GM18519 (cell line): ENCODE measurements around the gene CYREN.
"Not testable (repeated sequence)": the region's sequence is repeated elsewhere in the genome, so short reads cannot be mapped to it uniquely, and the experiment has no call there.

Source experiments
- ATAC-seq: cut with Tn5 transposase; IDR thresholded peaks from one replicate; pipeline ENCODE4 v1.9.1; 2021; ENCODE audit warnings: mild to moderate bottlenecking, moderate library complexity; ENCODE audit not compliant: unreplicated experiment, low FRiP score

The CYREN gene

DNA sequence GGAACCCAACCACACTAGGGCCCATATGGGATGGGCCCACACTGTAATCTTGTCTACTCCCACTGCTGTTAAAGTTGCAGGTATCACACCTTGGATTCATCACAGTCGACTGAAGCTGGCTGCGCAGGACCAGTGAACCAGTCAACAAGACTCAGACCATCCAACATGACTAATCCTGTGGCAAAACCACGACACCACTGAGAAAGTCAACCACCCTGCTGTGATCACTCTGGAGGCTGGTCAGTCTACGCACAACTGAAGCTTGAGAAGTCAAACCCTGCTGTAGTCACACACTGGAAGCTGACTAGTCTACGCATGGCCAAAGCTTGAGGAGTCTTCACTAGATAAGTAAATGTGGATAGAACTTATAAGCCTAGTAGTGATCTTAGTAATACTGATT, 9.6 kb upstream of the CYREN start:
- no peak for ATAC-seq

- ATAC-seq, result no peak
Observed at GRCh38 chr7:135179321-135179925, 8.9 kb upstream of the CYREN start.

DNA sequence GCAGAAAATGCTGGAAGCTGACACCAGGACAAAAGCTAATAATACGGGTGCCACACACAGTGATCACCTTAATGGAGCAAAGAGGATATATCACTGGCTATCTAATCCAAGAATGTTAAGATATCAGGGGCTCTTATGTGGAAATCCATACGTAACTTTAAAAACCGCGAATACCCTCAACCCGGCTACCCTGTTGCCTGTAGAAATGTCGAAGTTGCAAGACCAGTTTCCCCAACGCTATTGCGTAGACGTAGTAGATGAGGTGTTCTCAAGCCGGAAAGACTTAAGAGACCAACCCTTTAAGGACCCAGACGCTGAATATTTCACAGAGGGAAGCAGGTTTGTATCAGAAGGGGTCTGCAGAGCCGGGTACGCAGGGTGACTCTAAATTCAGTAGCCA, 7.9 kb upstream of the CYREN start:
- ATAC-seq, result no peak

DNA sequence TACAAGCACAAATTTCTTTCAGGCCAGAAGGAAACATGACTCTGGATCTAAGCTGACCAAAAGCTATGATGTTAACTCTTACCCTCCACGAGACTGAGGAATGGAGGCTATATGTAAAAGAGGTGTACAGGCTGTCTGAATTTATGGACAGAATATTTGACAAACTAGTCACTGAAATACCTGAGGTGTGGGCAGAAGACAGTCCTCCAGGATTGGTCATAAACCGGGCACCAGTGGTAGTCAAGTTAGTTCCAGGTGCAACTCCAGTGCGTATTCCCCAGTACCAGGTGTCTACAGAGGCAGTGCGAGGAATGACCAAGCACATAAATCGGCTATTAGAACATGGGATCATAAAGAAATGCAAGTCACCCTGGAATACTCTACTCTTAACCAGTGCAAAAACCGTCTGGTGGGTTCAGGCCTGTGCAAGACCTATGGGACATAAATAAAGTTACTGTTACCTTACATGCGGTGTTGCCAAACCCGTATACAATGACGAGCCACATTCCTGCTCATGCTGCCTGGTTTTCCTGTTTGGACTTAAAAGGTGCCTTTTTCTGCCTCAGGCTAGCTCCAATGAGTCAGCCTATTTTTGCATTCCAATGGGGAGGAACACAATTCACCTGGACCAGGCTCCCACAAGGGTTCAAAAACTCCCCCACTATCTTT, 6.7 kb upstream of the CYREN start:
- ATAC-seq, result no peak

DNA sequence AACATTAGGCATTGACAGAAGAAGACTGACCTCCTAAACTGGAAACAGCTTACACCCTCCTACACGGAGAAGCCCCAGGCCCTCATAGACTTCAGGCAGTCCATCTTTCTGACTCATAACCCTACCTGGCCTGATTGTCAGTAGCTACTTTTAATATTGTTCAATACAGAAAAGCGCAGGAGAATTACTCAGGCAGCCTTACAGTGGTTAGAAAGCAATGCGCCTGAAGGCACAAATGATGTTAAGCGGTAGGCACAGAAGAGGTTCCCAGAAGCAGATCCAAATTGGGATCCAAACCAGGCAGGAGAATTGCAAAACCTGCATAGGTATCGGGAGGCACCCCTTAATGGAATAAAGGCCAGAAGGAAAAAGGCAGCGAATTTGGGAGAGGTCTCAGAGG, 5.4 kb upstream of the CYREN start:
- no peak for ATAC-seq

GRCh38 chr7:135174941-135175340, 4.4 kb upstream of the CYREN start:
- ATAC-seq, result no peak

- ATAC-seq, result not testable (repeated sequence)
Observed at GRCh38 chr7:135173916-135174315, 3.4 kb upstream of the CYREN start.

GRCh38 chr7:135171581-135172291, 1.2 kb upstream of the CYREN start:
- not testable (repeated sequence) for ATAC-seq

DNA sequence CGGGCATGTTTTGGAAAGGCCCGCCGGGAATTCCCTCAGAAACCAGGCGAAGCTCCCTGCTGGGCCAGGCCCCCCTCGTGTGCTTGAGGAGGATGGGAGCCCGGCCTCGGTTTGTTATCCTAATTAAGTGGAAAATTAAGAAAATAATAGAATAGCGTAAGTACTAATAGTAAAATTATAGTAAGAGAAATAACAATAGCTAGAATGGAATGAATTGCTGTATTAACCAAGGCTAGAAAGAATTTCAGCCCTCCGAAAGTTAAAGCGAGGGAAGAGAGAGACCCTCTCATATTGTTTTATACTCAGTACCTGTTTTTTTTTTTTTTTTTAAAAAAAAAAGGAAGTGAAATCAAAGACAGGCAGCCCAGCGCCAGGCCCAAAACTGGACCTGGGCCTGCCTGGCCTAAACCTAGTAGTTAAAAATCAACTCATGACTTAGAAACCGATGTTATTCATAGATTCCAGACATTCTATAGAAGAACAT, 533 bp upstream of the CYREN start:
- ATAC-seq, result not testable (repeated sequence)

- peak; percentile 13 for ATAC-seq
Observed at GRCh38 chr7:135169964-135170273, 588 bp downstream of the CYREN start.

DNA sequence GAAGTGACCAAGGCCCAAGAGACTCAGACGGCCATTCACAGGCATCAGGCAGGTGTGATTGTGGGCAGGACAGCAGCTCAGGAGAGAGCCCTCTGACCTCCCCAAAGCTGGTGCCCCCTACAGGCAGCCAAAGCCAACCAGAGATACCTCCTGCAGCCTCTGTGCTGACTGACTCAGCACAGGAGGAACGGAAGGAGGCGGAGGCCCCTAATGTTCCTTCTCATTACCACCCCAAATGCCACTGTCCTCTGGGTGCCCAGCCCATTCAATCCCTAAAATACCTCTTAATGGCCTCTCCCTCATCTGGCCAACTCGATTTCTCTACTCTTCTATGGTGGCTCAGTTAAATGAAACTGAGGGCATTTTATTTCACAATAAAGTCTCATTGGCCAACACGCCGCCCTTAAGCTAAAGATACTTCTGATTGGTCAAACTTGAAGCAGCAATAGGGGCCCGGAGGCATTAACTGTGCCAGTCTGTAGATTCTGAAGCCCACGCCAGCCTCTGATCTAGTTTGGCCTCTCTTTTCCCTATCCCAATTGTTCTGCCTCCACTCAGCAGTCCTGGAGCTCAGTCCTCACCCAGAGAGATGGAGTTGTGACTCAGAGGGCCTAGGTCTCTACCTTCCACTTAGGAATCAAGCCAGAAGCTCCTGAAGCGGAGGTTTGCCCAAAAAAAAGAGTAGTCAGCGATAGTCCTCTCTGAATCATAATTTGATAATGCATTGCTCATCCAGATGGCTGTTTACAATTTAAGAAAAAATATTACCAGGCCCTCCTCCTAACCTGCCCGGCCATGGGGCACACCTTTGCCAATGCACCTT, 1.2 kb downstream of the CYREN start:
- ATAC-seq, result peak; percentile 35

- ATAC-seq, result no peak
Observed at GRCh38 chr7:135168489-135169140, 1.9 kb downstream of the CYREN start.

DNA sequence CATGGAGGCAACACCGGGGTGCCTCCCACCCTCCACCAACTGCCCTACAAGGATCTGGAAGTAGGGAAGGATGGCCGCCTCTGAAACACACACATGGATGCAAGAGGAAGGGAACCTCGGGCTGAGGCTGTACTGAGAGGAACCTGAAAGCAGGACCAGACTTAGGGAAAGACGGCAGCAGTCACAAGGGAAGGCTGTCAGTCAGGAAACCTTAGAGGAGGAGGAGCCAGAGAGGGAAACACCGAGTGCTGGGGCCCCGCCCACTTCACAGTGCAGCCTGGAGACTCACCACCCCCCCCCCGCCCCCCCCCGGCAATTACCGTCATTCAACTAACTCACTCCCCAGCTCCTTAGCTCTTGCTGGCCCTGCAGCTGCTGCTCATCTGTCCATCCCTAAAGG, 2.5 kb downstream of the CYREN start:
- no peak for ATAC-seq

GRCh38 chr7:135167365-135167917, 3.1 kb downstream of the CYREN start:
- ATAC-seq, result no peak

DNA sequence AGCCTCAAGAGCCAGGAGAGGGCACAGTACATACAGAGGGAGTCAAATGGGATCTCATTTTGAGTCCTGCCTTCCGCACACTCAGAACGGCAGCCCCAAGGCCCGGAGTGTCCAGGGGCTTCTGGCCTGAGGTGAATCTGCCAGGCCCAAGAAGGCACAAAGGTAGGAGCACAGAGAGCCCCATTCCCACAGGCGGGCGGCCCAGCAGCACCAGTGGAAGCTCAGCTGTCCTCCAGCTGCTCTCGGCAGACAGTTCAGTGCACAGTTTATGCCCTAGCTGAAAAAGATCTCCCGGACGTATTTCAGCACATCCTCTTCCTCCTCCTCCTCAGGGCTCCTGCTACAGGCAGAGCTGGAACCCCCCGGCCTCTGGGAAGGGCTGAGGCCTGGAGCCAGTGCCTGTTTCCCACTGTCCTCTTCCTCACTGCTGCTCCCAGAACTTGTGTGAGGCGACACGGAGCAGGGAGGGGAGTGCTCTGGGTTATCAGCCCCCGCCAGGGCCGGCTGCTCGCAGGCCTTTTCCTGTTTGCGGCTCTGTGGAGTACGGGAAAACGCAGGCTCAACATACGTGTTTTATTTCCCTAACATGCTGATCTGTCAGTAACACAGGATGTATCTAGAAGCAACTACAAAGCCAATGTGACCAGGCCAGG, 4.0 kb downstream of the CYREN start:
- no peak for ATAC-seq

GRCh38 chr7:135165862-135166261, 4.6 kb downstream of the CYREN start:
- no peak for ATAC-seq

- ATAC-seq, result no peak
Observed at GRCh38 chr7:135164357-135165061, 6.0 kb downstream of the CYREN start.

DNA sequence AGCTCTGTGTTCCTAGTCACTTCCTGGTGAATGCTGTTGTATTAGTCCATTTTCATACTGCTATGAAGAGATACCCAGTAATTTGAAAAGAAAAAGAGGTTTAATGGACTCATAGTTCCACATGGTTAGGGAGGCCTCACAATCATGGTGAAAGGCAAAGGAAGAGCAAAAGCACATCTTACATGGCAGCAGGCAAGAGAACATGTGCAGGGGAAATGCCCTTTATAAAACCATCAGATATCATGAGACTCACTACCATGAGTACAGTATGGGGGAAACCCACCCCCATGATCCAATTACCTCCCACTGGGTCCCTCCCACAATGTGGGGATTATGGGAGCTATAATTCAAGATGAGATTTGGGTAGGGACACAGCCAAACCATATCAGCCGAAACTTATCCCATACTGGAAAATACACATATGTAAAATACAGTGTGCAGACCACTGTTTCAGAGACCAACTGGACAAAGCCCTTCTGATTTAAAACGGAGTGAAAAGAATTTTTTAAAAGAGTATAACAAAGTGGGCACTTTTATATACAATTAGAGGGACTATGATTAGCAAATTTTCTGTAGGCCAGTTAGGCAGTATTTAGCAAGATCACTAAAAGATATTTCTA, 8.0 kb downstream of the CYREN start:
- no peak for ATAC-seq

DNA sequence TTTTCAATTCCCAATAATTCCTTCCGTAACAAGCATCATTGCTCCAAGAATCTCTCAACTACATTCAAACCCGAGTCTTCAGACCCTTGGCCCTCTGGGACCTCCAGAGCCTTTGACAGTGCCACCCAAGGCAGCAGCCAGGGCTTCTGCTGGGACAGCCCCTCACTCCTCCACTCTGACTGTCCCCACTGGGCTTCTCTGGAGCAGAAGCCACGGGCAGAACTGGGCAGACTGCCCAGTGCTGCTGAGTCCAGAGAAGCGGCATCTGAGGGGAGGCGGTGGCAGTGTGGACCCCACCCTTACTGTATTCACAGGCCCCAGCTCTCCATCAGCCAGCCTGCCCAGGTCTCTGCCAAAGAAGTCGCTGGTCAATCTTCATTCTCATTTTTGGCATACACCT, 8.8 kb downstream of the CYREN start:
- no peak for ATAC-seq
